ENCODE measurements around the gene CD99. TPM values are rescaled to one million over a fixed set of nuclear protein-coding genes. Genes with fewer than 3 reads are reported as not detected.

CD99 gene
- total RNA-seq, 1 donor = 455 TPM

- H3K27me3 ChIP-seq (ENCODE audit: insufficient read depth, low read length) = no peaks in the 10 kb centered on the region
- no peaks in the 10 kb centered on the region for H3K9me3 ChIP-seq (ENCODE audit: low read depth, low read length)
- no peak overlapping the region for H3K27ac ChIP-seq (ENCODE audit: low read depth, low read length)
- peaks cover 57% of the 10 kb centered on the region for H4K20me1 ChIP-seq (ENCODE audit: insufficient read depth, low read length)
- TF ChIP-seq, protein P1, sequence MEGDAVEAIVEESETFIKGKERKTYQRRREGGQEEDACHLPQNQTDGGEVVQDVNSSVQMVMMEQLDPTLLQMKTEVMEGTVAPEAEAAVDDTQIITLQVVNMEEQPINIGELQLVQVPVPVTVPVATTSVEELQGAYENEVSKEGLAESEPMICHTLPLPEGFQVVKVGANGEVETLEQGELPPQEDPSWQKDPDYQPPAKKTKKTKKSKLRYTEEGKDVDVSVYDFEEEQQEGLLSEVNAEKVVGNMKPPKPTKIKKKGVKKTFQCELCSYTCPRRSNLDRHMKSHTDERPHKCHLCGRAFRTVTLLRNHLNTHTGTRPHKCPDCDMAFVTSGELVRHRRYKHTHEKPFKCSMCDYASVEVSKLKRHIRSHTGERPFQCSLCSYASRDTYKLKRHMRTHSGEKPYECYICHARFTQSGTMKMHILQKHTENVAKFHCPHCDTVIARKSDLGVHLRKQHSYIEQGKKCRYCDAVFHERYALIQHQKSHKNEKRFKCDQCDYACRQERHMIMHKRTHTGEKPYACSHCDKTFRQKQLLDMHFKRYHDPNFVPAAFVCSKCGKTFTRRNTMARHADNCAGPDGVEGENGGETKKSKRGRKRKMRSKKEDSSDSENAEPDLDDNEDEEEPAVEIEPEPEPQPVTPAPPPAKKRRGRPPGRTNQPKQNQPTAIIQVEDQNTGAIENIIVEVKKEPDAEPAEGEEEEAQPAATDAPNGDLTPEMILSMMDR (IDR thresholded peaks at IDR 0.05; ENCODE audit: extremely low read depth, low read depth, low read length) = no peak
- H3K4me2 ChIP-seq (ENCODE audit: insufficient read depth, low read length) = no peak overlapping the region
- peaks cover 71% of the 10 kb centered on the region for H3K79me2 ChIP-seq (ENCODE audit: insufficient read depth, low read length)
- no peak for DNase-seq (ENCODE audit: insufficient read length, low spot score, missing footprints)
- H2AFZ ChIP-seq (ENCODE audit: low read length) = no peak overlapping the region
- peaks cover 25% of the 10 kb centered on the region for H3K4me1 ChIP-seq (ENCODE audit: insufficient read depth, low read length)
- no peak overlapping the region for H3K4me3 ChIP-seq (ENCODE audit: insufficient read depth, low read length)
- H3K36me3 ChIP-seq (ENCODE audit: insufficient read depth, low read length) = peaks cover 30% of the 10 kb centered on the region
Observed at GRCh38 chrX:2712428-2712827, 21.3 kb downstream of the CD99 start.

GRCh38 chrX:2712890-2713840 is 22.1 kb downstream of the CD99 start:
- Histone ChIP-seq H3K27ac (ENCODE audit: low read depth, low read length) (no peak overlapping the region), H3K27me3 (ENCODE audit: insufficient read depth, low read length) (no peaks in the 10 kb centered on the region), H3K79me2 (ENCODE audit: insufficient read depth, low read length) (peaks cover 64% of the 10 kb centered on the region), H4K20me1 (ENCODE audit: insufficient read depth, low read length) (peaks cover 50% of the 10 kb centered on the region), H3K9me3 (ENCODE audit: low read depth, low read length) (no peaks in the 10 kb centered on the region), H3K4me2 (ENCODE audit: insufficient read depth, low read length) (no peak overlapping the region), H3K4me1 (ENCODE audit: insufficient read depth, low read length) (peaks cover 17% of the 10 kb centered on the region), H2AFZ (ENCODE audit: low read length) (no peak overlapping the region), H3K4me3 (ENCODE audit: insufficient read depth, low read length) (no peak overlapping the region), H3K36me3 (ENCODE audit: insufficient read depth, low read length) (peaks cover 36% of the 10 kb centered on the region)
- DNase-seq (ENCODE audit: insufficient read length, low spot score, missing footprints) = no peak
- TF ChIP-seq, protein P1 (IDR thresholded peaks at IDR 0.05; ENCODE audit: extremely low read depth, low read depth, low read length) = no peak

GRCh38 chrX:2714551-2714950 is 23.5 kb downstream of the CD99 start:
- H2AFZ ChIP-seq (ENCODE audit: low read length) = no peak overlapping the region
- H3K4me2 ChIP-seq (ENCODE audit: insufficient read depth, low read length) = no peak overlapping the region
- H3K9me3 ChIP-seq (ENCODE audit: low read depth, low read length) = no peaks in the 10 kb centered on the region
- peaks cover 37% of the 10 kb centered on the region for H4K20me1 ChIP-seq (ENCODE audit: insufficient read depth, low read length)
- peaks cover 12% of the 10 kb centered on the region for H3K4me1 ChIP-seq (ENCODE audit: insufficient read depth, low read length)
- no peak overlapping the region for H3K27ac ChIP-seq (ENCODE audit: low read depth, low read length)
- H3K27me3 ChIP-seq (ENCODE audit: insufficient read depth, low read length) = no peaks in the 10 kb centered on the region
- peaks cover 50% of the 10 kb centered on the region for H3K79me2 ChIP-seq (ENCODE audit: insufficient read depth, low read length)
- DNase-seq (ENCODE audit: insufficient read length, low spot score, missing footprints) = no peak
- TF ChIP-seq, protein P1 (IDR thresholded peaks at IDR 0.05; ENCODE audit: extremely low read depth, low read depth, low read length) = no peak
- no peak overlapping the region for H3K4me3 ChIP-seq (ENCODE audit: insufficient read depth, low read length)
- peaks cover 43% of the 10 kb centered on the region for H3K36me3 ChIP-seq (ENCODE audit: insufficient read depth, low read length)

DNA sequence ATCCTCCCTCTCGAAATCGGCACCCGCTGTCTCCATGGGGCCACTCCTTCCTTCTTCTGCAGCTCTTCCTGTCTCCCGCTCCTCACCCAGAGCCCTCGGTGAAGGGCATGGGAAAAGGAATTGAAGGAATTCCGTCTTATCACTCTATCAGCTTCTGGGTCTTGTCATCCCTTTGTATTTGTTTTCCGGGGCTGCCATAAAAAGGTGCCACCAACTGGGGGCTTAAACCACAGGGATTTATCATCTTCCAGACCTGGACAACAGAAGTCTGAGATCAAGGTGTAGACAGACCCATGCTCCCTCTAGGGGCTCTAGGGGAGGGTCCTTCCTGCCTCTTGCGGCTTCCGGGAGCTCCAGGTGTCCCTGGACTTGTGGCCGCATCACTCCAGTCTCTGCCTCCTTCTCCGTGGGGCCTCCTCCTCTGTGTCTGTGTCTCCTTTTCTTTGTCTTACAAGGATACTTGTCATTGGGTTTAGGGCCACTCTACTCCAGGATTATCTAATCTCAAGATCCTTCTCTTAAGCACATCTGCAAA is 24.0 kb downstream of the CD99 start:
- Histone ChIP-seq H3K9me3 (ENCODE audit: low read depth, low read length) (no peaks in the 10 kb centered on the region), H3K27ac (ENCODE audit: low read depth, low read length) (no peak overlapping the region), H3K4me2 (ENCODE audit: insufficient read depth, low read length) (no peak overlapping the region), H3K79me2 (ENCODE audit: insufficient read depth, low read length) (peaks cover 45% of the 10 kb centered on the region), H3K4me1 (ENCODE audit: insufficient read depth, low read length) (peaks cover 6% of the 10 kb centered on the region), H2AFZ (ENCODE audit: low read length) (no peak overlapping the region), H3K27me3 (ENCODE audit: insufficient read depth, low read length) (no peaks in the 10 kb centered on the region), H3K4me3 (ENCODE audit: insufficient read depth, low read length) (no peak overlapping the region), H4K20me1 (ENCODE audit: insufficient read depth, low read length) (peaks cover 31% of the 10 kb centered on the region), H3K36me3 (ENCODE audit: insufficient read depth, low read length) (peaks cover 45% of the 10 kb centered on the region)
- TF ChIP-seq, protein P1 (IDR thresholded peaks at IDR 0.05; ENCODE audit: extremely low read depth, low read depth, low read length) = no peak
- DNase-seq (ENCODE audit: insufficient read length, low spot score, missing footprints) = no peak

Measured in osteoblast (primary cell).